Measurements from ENCODE around the gene EYA2.

The EYA2 gene

GRCh38 chr20:46991880-46992639, 97.4 kb downstream of the EYA2 start:
- peak overlapping the region in 2 of 21 experiments; percentile 18 to 44 for H3K27ac ChIP-seq
- H3K4me3 ChIP-seq = no peak overlapping the region

- H3K4me3 ChIP-seq = no peak overlapping the region
- peak overlapping the region in 3 of 21 experiments; percentile 18 to 44 (median 35) for H3K27ac ChIP-seq
These were observed 98.0 kb downstream of the EYA2 start for GRCh38 chr20:46992640-46993035.

- no peak overlapping the region for H3K4me3 ChIP-seq
These were observed 98.9 kb downstream of the EYA2 start for GRCh38 chr20:46993465-46994095.

GRCh38 chr20:46994341-46994740, 99.7 kb downstream of the EYA2 start:
- Histone ChIP-seq H3K27ac (peak overlapping the region in 4 of 21 experiments; percentile 37 to 61 (median 48)), H3K4me3 (no peak overlapping the region)

More at GRCh38 chr20:46993465-46994095, 98.9 kb downstream of the EYA2 start:
- peak overlapping the region in 3 of 21 experiments; percentile 37 to 55 (median 40) for H3K27ac ChIP-seq

- no peak overlapping the region for H3K27ac ChIP-seq
These were observed 101.0 kb downstream of the EYA2 start for GRCh38 chr20:46995561-46996142.

GRCh38 chr20:46997187-46997586, 102.5 kb downstream of the EYA2 start:
- Histone ChIP-seq H3K27ac (no peak overlapping the region), H3K4me3 (no peak overlapping the region)

More at GRCh38 chr20:46995561-46996142, 101.0 kb downstream of the EYA2 start:
- H3K4me3 ChIP-seq = no peak overlapping the region

- Histone ChIP-seq H3K27ac (peak overlapping the region in 4 of 21 experiments; percentile 11 to 42 (median 30)), H3K4me3 (no peak overlapping the region)
These were observed 104.0 kb downstream of the EYA2 start for GRCh38 chr20:46998477-46999240.

- no peak overlapping the region for H3K27ac ChIP-seq
- no peak overlapping the region for H3K4me3 ChIP-seq
These were observed 105.3 kb downstream of the EYA2 start for GRCh38 chr20:46999801-47000465.

- Histone ChIP-seq H3K27ac (no peak overlapping the region), H3K4me3 (no peak overlapping the region)
These were observed 108.6 kb downstream of the EYA2 start for GRCh38 chr20:47003223-47003622.

GRCh38 chr20:47004179-47004578, 109.5 kb downstream of the EYA2 start:
- Histone ChIP-seq H3K4me3 (no peak overlapping the region), H3K27ac (no peak overlapping the region)

- H3K4me3 ChIP-seq = no peak overlapping the region
These were observed 113.4 kb downstream of the EYA2 start for GRCh38 chr20:47007826-47008655.

GRCh38 chr20:47008842-47009518, 114.3 kb downstream of the EYA2 start:
- no peak overlapping the region for H3K4me3 ChIP-seq
- no peak overlapping the region for H3K27ac ChIP-seq

More at GRCh38 chr20:47007826-47008655, 113.4 kb downstream of the EYA2 start:
- H3K27ac ChIP-seq = no peak overlapping the region

GRCh38 chr20:47009784-47010183, 115.1 kb downstream of the EYA2 start:
- Histone ChIP-seq H3K27ac (no peak overlapping the region), H3K4me3 (no peak overlapping the region)

GRCh38 chr20:47011984-47012383, 117.3 kb downstream of the EYA2 start:
- no peak overlapping the region for H3K27ac ChIP-seq
- no peak overlapping the region for H3K4me3 ChIP-seq

GRCh38 chr20:47013606-47014005, 119.0 kb downstream of the EYA2 start:
- H3K27ac ChIP-seq = no peak overlapping the region
- no peak overlapping the region for H3K4me3 ChIP-seq

GRCh38 chr20:47016068-47016664, 121.5 kb downstream of the EYA2 start:
- no peak overlapping the region for H3K27ac ChIP-seq

GRCh38 chr20:47018381-47018780, 123.7 kb downstream of the EYA2 start:
- Histone ChIP-seq H3K4me3 (no peak overlapping the region), H3K27ac (no peak overlapping the region)

More at GRCh38 chr20:47016068-47016664, 121.5 kb downstream of the EYA2 start:
- H3K4me3 ChIP-seq = no peak overlapping the region

All from skin epidermis (tissue), 12 donors.